ENCODE data around the gene PM20D1.

- no peak for TF ChIP-seq REST (IDR thresholded peaks at IDR 0.05; ENCODE audit: low read depth)
- TF ChIP-seq USF1 (IDR thresholded peaks at IDR 0.05) = no peak
- TF ChIP-seq YY1 (IDR thresholded peaks at IDR 0.05; ENCODE audit: low read depth) = no peak
- no peak for TF ChIP-seq TEAD4 (IDR thresholded peaks at IDR 0.05)
- TF ChIP-seq NFIC (IDR thresholded peaks at IDR 0.05) = no peak
- TF ChIP-seq TCF12 (IDR thresholded peaks at IDR 0.05; ENCODE audit: low read depth) = no peak
- TF ChIP-seq, protein P1, sequence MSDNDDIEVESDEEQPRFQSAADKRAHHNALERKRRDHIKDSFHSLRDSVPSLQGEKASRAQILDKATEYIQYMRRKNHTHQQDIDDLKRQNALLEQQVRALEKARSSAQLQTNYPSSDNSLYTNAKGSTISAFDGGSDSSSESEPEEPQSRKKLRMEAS (IDR thresholded peaks at IDR 0.05) = no peak
- no peak for TF ChIP-seq EP300 (IDR thresholded peaks at IDR 0.05; ENCODE audit: borderline replicate concordance)
- TF ChIP-seq RAD21 (IDR thresholded peaks at IDR 0.05; ENCODE audit: low read depth) = no peak
- no peak for TF ChIP-seq TAF1 (IDR thresholded peaks at IDR 0.05; ENCODE audit: low read depth)
- no peak for TF ChIP-seq CEBPB (IDR thresholded peaks at IDR 0.05)
- TF ChIP-seq FOXM1 (IDR thresholded peaks at IDR 0.05; ENCODE audit: borderline replicate concordance, low read depth) = no peak
- TF ChIP-seq CREB1 (IDR thresholded peaks at IDR 0.05; ENCODE audit: low read depth) = no peak
These were observed 39.3 kb downstream of the PM20D1 start for GRCh38 chr1:205810448-205811157.

Data from Ishikawa (cell line).